ENCODE data around the gene TRPM7. TPM values are rescaled to one million over a fixed set of nuclear protein-coding genes. Genes with fewer than 3 reads are reported as not detected.

Gene TRPM7
- total and polyA plus RNA-seq, 2 of the 13 experiments (the other 11 are each of a cell fraction or from before 2014, with no cell fraction given) = 11.0 to 36.0 TPM

DNA sequence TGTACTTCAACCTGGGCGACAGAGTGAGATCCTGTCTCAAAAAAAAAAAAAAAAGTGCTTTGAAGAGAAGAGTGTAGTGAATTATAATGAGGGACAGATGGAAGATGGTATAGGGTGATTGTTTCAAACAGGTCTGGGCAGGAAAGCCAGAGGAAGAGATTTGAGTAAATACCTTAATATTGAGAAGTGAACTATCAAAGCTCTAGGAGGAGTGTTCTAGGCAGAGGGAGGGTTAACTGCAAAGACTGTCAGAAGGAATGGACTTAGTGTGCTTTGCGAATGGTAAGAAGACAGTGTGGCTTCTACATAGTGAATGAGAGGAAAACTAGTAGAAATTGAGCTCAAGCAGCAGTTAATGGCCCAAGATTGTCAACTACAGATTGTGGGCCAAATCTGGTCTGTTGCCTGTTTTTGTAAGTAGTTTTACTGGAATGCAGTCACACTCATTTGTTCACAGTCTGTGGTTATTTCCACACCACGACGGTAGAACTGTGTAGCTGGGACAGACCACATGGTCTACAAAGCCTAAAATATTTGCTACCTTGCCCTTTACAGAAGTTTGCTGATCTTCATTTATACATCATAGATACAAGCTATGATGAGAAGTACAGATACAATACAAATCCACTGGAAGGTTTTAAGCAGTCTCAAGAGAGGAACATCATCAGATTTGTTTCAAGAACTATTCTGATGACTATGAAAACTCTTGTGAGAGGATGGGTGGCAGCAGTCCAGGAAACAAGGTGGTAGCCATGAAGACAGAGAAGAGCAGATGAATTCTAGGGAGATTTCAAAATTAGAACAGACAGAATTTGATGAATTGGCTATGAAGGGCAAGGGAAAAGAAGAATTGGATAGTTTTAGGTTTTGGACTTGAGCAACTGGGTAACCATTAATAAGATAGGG, 123.6 kb downstream of the TRPM7 start:
- DNase-seq (ENCODE audit: low spot score) = no peak
- BruUV-seq (replicated peaks) = no TSS peak
- FAIRE-seq = no peak
- in situ Hi-C loops (cut with HindIII; ENCODE audit: extremely low pct_ligation_motif_present, low pct_unique_long_range_greater_than_20kb) (no loop called here), intact Hi-C loops (cut with micrococcal nuclease; ENCODE audit: unreplicated experiment) (loop anchor here (1.0 kb wide), 1 partner anchor 9 kb away; no protein-coding TSS in a partner anchor)
- no peak for ATAC-seq
- H3K4me2 ChIP-seq (ENCODE audit: low read depth, low read length) = no peak overlapping the region
- peaks cover 7 to 19% of the 10 kb centered on the region in 2 experiments for H3K36me3 ChIP-seq (replicated peaks in 1 of 2; ENCODE audit: control insufficient read depth in 1 of 2, insufficient read depth in 2 of 2, low read length in 2 of 2)
- TF ChIP-seq STAT5B (CRISPR knock-in tag; IDR thresholded peaks at IDR 0.05) (no peak), ZBTB7B (CRISPR knock-in tag; IDR thresholded peaks at IDR 0.05) (no peak), ZFP41 (CRISPR knock-in tag; IDR thresholded peaks at IDR 0.05; ENCODE audit: borderline replicate concordance) (no peak), ZNF768 (CRISPR knock-in tag; IDR thresholded peaks at IDR 0.05) (no peak), ZNF550 (CRISPR knock-in tag; IDR thresholded peaks at IDR 0.05; ENCODE audit: borderline replicate concordance) (no peak), JDP2 (CRISPR knock-in tag; IDR thresholded peaks at IDR 0.05; ENCODE audit: borderline replicate concordance) (no peak), FOXC1 (CRISPR knock-in tag; IDR thresholded peaks at IDR 0.05; ENCODE audit: borderline replicate concordance) (no peak), ZNF737 (CRISPR knock-in tag; IDR thresholded peaks at IDR 0.05; ENCODE audit: borderline replicate concordance) (no peak), ZNF530 (CRISPR knock-in tag; IDR thresholded peaks at IDR 0.05; ENCODE audit: low read depth) (no peak), PHF20 (CRISPR knock-in tag; IDR thresholded peaks at IDR 0.05) (no peak)
- TF ChIP-seq, protein P1, sequence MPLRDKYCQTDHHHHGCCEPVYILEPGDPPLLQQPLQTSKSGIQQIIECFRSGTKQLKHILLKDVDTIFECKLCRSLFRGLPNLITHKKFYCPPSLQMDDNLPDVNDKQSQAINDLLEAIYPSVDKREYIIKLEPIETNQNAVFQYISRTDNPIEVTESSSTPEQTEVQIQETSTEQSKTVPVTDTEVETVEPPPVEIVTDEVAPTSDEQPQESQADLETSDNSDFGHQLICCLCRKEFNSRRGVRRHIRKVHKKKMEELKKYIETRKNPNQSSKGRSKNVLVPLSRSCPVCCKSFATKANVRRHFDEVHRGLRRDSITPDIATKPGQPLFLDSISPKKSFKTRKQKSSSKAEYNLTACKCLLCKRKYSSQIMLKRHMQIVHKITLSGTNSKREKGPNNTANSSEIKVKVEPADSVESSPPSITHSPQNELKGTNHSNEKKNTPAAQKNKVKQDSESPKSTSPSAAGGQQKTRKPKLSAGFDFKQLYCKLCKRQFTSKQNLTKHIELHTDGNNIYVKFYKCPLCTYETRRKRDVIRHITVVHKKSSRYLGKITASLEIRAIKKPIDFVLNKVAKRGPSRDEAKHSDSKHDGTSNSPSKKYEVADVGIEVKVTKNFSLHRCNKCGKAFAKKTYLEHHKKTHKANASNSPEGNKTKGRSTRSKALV (CRISPR knock-in tag; IDR thresholded peaks at IDR 0.05) = no peak
- TF ChIP-seq, protein P2, sequence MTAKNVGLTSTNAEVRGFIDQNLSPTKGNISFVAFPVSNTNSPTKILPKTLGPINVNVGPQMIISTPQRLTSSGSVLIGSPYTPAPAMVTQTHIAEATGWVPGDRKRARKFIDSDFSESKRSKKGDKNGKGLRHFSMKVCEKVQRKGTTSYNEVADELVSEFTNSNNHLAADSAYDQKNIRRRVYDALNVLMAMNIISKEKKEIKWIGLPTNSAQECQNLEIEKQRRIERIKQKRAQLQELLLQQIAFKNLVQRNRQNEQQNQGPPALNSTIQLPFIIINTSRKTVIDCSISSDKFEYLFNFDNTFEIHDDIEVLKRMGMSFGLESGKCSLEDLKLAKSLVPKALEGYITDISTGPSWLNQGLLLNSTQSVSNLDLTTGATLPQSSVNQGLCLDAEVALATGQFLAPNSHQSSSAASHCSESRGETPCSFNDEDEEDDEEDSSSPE (CRISPR knock-in tag; IDR thresholded peaks at IDR 0.05) = no peak
- TF ChIP-seq, protein P3, sequence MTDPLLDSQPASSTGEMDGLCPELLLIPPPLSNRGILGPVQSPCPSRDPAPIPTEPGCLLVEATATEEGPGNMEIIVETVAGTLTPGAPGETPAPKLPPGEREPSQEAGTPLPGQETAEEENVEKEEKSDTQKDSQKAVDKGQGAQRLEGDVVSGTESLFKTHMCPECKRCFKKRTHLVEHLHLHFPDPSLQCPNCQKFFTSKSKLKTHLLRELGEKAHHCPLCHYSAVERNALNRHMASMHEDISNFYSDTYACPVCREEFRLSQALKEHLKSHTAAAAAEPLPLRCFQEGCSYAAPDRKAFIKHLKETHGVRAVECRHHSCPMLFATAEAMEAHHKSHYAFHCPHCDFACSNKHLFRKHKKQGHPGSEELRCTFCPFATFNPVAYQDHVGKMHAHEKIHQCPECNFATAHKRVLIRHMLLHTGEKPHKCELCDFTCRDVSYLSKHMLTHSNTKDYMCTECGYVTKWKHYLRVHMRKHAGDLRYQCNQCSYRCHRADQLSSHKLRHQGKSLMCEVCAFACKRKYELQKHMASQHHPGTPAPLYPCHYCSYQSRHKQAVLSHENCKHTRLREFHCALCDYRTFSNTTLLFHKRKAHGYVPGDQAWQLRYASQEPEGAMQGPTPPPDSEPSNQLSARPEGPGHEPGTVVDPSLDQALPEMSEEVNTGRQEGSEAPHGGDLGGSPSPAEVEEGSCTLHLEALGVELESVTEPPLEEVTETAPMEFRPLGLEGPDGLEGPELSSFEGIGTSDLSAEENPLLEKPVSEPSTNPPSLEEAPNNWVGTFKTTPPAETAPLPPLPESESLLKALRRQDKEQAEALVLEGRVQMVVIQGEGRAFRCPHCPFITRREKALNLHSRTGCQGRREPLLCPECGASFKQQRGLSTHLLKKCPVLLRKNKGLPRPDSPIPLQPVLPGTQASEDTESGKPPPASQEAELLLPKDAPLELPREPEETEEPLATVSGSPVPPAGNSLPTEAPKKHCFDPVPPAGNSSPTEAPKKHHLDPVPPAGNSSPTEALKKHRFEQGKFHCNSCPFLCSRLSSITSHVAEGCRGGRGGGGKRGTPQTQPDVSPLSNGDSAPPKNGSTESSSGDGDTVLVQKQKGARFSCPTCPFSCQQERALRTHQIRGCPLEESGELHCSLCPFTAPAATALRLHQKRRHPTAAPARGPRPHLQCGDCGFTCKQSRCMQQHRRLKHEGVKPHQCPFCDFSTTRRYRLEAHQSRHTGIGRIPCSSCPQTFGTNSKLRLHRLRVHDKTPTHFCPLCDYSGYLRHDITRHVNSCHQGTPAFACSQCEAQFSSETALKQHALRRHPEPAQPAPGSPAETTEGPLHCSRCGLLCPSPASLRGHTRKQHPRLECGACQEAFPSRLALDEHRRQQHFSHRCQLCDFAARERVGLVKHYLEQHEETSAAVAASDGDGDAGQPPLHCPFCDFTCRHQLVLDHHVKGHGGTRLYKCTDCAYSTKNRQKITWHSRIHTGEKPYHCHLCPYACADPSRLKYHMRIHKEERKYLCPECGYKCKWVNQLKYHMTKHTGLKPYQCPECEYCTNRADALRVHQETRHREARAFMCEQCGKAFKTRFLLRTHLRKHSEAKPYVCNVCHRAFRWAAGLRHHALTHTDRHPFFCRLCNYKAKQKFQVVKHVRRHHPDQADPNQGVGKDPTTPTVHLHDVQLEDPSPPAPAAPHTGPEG (CRISPR knock-in tag; IDR thresholded peaks at IDR 0.05) = no peak
- ChIA-PET POLR2A (no interaction called here), CTCF (ENCODE audit: low intra/inter-chr PET ratio, low total read pairs) (no interaction called here)
- no peaks in the 10 kb centered on the region for H3K4me1 ChIP-seq (ENCODE audit: insufficient read depth, low read length)
- no peaks in the 10 kb centered on the region for H3K9me3 ChIP-seq (ENCODE audit: low read length)
- no peak overlapping the region for H2AFZ ChIP-seq (ENCODE audit: low read length)
- H3K4me3 ChIP-seq (replicated peaks in 1 of 3; ENCODE audit: insufficient read depth in 1 of 3, low read depth in 2 of 3, low read length in 3 of 3) = no peak overlapping the region
- H3K27ac ChIP-seq (ENCODE audit: extremely low read length, insufficient read depth, low read length) = no peak overlapping the region
- no peaks in the 10 kb centered on the region for H3K79me2 ChIP-seq (ENCODE audit: insufficient read depth, low read length)
- no peak overlapping the region for H3K9ac ChIP-seq (ENCODE audit: insufficient read depth, low read depth, low read length)
- no peaks in the 10 kb centered on the region for H4K20me1 ChIP-seq (ENCODE audit: insufficient read depth, low read length)
- H3K27me3 ChIP-seq (ENCODE audit: control insufficient read depth in 1 of 2, insufficient read depth in 2 of 2, low read length in 2 of 2) = no peaks in the 10 kb centered on the region
- WGBS (ENCODE audit: low lambda C conversion rate) = 98% methylated on average over 4 of the region's 4 CpGs
